Spleen (tissue), 7 donors: Measurements from ENCODE around the gene PITPNB.

Experiments
- POLR2AphosphoS5 ChIP-seq, 3 donors: sonication (generic); formaldehyde crosslinking; IDR thresholded peaks; one replicate each; pipeline ENCODE4 v1.5.1; 2017; ENCODE audit warnings: antibody characterized with exemption in 3 of 3
- TF ChIP-seq, protein P1 (sequence below), 11 experiments: fragments of 200-600 bp in 7 of 11; fragments of 450-650 bp in 4 of 11; sonication (generic) in 4 of 11; IDR thresholded peaks in 8 of 11; conservative IDR thresholded peaks in 3 of 11; 1 replicate in 7 of 11; 2 replicates in 4 of 11; pipeline versions ENCODE4 v1.4.0 to v1.8.0; 2016 to 2021; ENCODE audit warnings: antibody characterized with exemption in 11 of 11, inconsistent platforms in 4 of 11, mild to moderate bottlenecking in 1 of 11
- donor health status: DM: no; HTN: no; CAD: no; lungs with moderate emphysema.
- donor health status: DM: no; HTN: no; CAD: no.
- donor health status: DM: no; HTN: no; CAD: no.

GRCh38 chr22:27834364-27835185, 84.5 kb downstream of the PITPNB start:
- TF ChIP-seq, protein P1, sequence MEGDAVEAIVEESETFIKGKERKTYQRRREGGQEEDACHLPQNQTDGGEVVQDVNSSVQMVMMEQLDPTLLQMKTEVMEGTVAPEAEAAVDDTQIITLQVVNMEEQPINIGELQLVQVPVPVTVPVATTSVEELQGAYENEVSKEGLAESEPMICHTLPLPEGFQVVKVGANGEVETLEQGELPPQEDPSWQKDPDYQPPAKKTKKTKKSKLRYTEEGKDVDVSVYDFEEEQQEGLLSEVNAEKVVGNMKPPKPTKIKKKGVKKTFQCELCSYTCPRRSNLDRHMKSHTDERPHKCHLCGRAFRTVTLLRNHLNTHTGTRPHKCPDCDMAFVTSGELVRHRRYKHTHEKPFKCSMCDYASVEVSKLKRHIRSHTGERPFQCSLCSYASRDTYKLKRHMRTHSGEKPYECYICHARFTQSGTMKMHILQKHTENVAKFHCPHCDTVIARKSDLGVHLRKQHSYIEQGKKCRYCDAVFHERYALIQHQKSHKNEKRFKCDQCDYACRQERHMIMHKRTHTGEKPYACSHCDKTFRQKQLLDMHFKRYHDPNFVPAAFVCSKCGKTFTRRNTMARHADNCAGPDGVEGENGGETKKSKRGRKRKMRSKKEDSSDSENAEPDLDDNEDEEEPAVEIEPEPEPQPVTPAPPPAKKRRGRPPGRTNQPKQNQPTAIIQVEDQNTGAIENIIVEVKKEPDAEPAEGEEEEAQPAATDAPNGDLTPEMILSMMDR (IDR thresholded peaks at IDR 0.05 in 8 of 11, conservative IDR thresholded peaks at IDR 0.05 in 3 of 11) = no peak
- TF ChIP-seq POLR2AphosphoS5 (IDR thresholded peaks at IDR 0.05) = no peak
